Measurements from ENCODE around the gene TSC1. TPM values are rescaled to one million over a fixed set of nuclear protein-coding genes. Genes with fewer than 3 reads are reported as not detected.

The TSC1 gene
- total RNA-seq, 1 experiment from 2014 or later: 40.9 TPM

DNA sequence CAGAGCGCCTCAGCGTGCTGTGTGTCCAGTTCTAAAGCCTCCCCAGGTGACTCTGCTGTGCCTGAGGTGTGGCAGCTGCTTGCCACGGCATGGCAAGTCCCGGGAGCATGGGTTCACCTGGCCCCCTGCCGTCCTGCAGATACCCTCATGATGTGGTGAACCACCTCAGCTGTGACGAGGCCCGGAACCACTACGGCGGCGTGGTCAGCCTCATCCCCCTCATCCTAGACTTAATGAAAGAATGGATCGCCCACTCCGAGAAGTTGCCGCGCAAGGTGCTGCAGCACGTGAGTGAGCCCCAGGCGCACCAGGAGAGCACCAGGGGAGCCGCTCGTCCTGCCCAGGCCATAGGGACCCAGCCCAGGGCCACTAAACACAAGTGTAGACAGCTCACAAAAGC is 56.3 kb downstream of the TSC1 start:
- intact Hi-C loops (cut with micrococcal nuclease; ENCODE audit: unreplicated experiment): no loop called here
- ChIA-PET CTCF (no interaction called here), POLR2A (ENCODE audit: low non-redundant PET) (no interaction called here)
- no peak for DNase-seq (ENCODE audit: low spot score)
- no peak for TF ChIP-seq EZH2 (IDR thresholded peaks at IDR 0.05; ENCODE audit: borderline replicate concordance, low read depth, low read length, poor library complexity, severe bottlenecking)
- TF ChIP-seq, protein P1, sequence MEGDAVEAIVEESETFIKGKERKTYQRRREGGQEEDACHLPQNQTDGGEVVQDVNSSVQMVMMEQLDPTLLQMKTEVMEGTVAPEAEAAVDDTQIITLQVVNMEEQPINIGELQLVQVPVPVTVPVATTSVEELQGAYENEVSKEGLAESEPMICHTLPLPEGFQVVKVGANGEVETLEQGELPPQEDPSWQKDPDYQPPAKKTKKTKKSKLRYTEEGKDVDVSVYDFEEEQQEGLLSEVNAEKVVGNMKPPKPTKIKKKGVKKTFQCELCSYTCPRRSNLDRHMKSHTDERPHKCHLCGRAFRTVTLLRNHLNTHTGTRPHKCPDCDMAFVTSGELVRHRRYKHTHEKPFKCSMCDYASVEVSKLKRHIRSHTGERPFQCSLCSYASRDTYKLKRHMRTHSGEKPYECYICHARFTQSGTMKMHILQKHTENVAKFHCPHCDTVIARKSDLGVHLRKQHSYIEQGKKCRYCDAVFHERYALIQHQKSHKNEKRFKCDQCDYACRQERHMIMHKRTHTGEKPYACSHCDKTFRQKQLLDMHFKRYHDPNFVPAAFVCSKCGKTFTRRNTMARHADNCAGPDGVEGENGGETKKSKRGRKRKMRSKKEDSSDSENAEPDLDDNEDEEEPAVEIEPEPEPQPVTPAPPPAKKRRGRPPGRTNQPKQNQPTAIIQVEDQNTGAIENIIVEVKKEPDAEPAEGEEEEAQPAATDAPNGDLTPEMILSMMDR (conservative IDR thresholded peaks at IDR 0.05; ENCODE audit: low read depth, low read length): no peak
- no peak overlapping the region for H3K4me3 ChIP-seq (ENCODE audit: low read depth, low read length, poor library complexity, severe bottlenecking)
- H3K9me3 ChIP-seq (ENCODE audit: low read depth, low read length, poor library complexity, severe bottlenecking): no peaks in the 10 kb centered on the region
- BruUV-seq (replicated peaks): no TSS peak
- H3K27me3 ChIP-seq (replicated peaks; ENCODE audit: insufficient read depth, low read depth, low read length, poor library complexity): no peaks in the 10 kb centered on the region
- H3K4me1 ChIP-seq (ENCODE audit: insufficient read depth, low read length, poor library complexity, severe bottlenecking): no peaks in the 10 kb centered on the region
- no peak overlapping the region for H3K27ac ChIP-seq (ENCODE audit: low read depth, low read length, poor library complexity, severe bottlenecking)
- no peaks in the 10 kb centered on the region for H3K36me3 ChIP-seq (ENCODE audit: insufficient read depth, low read length, poor library complexity, severe bottlenecking)

DNA sequence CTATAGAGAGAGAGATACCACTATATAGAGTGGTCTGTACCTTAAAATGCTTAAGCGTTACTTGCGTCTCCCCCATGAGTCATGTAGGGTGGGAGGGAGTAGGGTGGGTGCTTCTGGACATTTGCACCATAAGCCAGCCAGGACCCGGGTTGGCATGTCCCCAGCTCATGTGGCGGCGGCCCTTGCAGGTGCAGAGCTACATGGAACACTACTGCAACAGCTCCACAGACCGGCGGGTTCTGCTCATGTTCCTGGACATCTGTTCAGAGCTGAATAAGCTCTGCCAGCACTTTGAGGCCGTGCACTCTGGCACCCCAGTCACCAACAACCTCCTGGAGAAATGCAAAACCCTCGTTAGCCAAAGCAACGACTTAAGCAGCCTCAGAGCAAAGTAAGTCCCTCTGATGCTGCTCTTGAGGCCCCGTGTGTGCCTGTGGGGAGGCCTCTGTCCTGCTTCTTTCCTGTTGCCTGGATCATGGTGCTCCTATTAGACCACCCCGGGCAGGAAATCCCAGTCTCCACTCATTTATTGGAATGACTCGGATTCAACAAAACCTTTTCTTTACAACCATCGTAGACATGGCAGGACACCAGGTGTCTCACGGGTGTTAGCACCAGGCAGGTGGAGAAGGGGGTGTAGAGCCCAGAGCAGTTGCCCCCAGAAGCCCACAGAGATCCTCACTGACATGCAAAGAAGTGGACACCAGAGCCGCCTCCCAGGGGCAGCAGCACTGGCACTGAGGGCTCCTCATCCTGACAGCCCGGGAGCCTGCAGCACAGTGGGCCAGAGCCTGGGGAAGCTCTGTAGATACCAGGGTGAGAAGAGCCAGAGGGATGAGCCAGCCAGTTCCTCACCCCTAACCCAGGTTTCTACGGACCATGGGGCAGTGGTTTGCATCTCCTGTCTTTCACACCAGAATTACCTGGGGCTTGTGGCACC is 57.0 kb downstream of the TSC1 start:
- Histone ChIP-seq H3K4me3 (ENCODE audit: low read depth, low read length, poor library complexity, severe bottlenecking) (no peak overlapping the region), H3K27me3 (replicated peaks; ENCODE audit: insufficient read depth, low read depth, low read length, poor library complexity) (no peaks in the 10 kb centered on the region), H3K36me3 (ENCODE audit: insufficient read depth, low read length, poor library complexity, severe bottlenecking) (no peaks in the 10 kb centered on the region), H3K4me1 (ENCODE audit: insufficient read depth, low read length, poor library complexity, severe bottlenecking) (no peaks in the 10 kb centered on the region), H3K9me3 (ENCODE audit: low read depth, low read length, poor library complexity, severe bottlenecking) (no peaks in the 10 kb centered on the region), H3K27ac (ENCODE audit: low read depth, low read length, poor library complexity, severe bottlenecking) (no peak overlapping the region)
- TF ChIP-seq EZH2 (IDR thresholded peaks at IDR 0.05; ENCODE audit: borderline replicate concordance, low read depth, low read length, poor library complexity, severe bottlenecking): no peak
- TF ChIP-seq, protein P1 (conservative IDR thresholded peaks at IDR 0.05; ENCODE audit: low read depth, low read length): no peak
- intact Hi-C loops (cut with micrococcal nuclease; ENCODE audit: unreplicated experiment): no loop called here
- CTCF ChIA-PET: no interaction called here
- BruUV-seq (replicated peaks): no TSS peak
- no peak for DNase-seq (ENCODE audit: low spot score)
- POLR2A ChIA-PET (ENCODE audit: low non-redundant PET): no interaction called here

DNA sequence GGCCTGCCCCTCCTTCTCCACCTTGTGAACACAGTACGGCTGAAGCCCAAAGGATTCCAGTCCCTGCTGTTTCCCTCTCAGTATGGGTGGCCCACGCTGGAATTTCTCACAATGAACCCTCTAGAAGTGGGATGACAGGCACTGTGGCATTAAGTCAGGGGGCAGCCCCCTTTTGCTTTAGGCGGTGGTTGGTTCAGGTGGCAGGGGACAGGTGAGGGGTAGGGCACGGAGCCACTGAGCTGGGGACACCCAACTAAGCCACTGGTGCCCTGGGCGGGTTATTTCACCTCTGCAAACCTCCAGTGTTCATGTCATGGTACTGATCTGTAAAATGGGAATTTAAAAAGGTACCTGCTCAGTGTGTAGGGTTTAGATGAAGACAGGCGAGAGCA is 58.1 kb downstream of the TSC1 start:
- ChIA-PET POLR2A (ENCODE audit: low non-redundant PET) (no interaction called here), CTCF (no interaction called here)
- no peak for TF ChIP-seq EZH2 (IDR thresholded peaks at IDR 0.05; ENCODE audit: borderline replicate concordance, low read depth, low read length, poor library complexity, severe bottlenecking)
- TF ChIP-seq, protein P1 (conservative IDR thresholded peaks at IDR 0.05; ENCODE audit: low read depth, low read length): no peak
- Histone ChIP-seq H3K4me1 (ENCODE audit: insufficient read depth, low read length, poor library complexity, severe bottlenecking) (no peaks in the 10 kb centered on the region), H3K36me3 (ENCODE audit: insufficient read depth, low read length, poor library complexity, severe bottlenecking) (no peaks in the 10 kb centered on the region), H3K27ac (ENCODE audit: low read depth, low read length, poor library complexity, severe bottlenecking) (no peak overlapping the region), H3K27me3 (replicated peaks; ENCODE audit: insufficient read depth, low read depth, low read length, poor library complexity) (no peaks in the 10 kb centered on the region), H3K9me3 (ENCODE audit: low read depth, low read length, poor library complexity, severe bottlenecking) (no peaks in the 10 kb centered on the region), H3K4me3 (ENCODE audit: low read depth, low read length, poor library complexity, severe bottlenecking) (no peak overlapping the region)
- intact Hi-C loops (cut with micrococcal nuclease; ENCODE audit: unreplicated experiment): no loop called here
- no peak for DNase-seq (ENCODE audit: low spot score)
- BruUV-seq (replicated peaks): no TSS peak

Data from A673 (cell line).